H9 (cell line): ENCODE results near the gene RASA4. TPM values are rescaled to one million over a fixed set of nuclear protein-coding genes. Genes with fewer than 3 reads are reported as not detected.
"Not testable (repeated sequence)": the region's sequence is repeated elsewhere in the genome, so short reads cannot be mapped to it uniquely, and the experiment has no call there.

Source experiments
- DNase-seq: peaks from one replicate; pipeline ENCODE4 v3.0.0-alpha.2; 2017
- H2AFZ ChIP-seq: one replicate; pipeline ENCODE4 v1.6.1; 2013; ENCODE audit warnings: mild to moderate bottlenecking, low read length, control low read depth, moderate library complexity
- H2AK5ac ChIP-seq: 2 replicates; pipeline ENCODE4 v1.6.1; 2013; ENCODE audit warnings: low read length, control low read depth, mixed read lengths; ENCODE audit not compliant: insufficient read length
- H2BK120ac ChIP-seq: one replicate; pipeline ENCODE4 v1.6.1; 2013; ENCODE audit warnings: low read depth, mild to moderate bottlenecking, low read length, control low read depth, inconsistent platforms; ENCODE audit not compliant: poor library complexity, severe bottlenecking
- H2BK12ac ChIP-seq: 2 replicates; pipeline ENCODE4 v1.6.1; 2013; ENCODE audit warnings: low read length, control low read depth, mixed read lengths, low read depth; ENCODE audit not compliant: insufficient read length
- H2BK15ac ChIP-seq: 2 replicates; pipeline ENCODE4 v1.6.1; 2013; ENCODE audit warnings: low read depth, low read length, control low read depth
- H2BK20ac ChIP-seq: one replicate; pipeline ENCODE4 v1.6.1; 2013; ENCODE audit warnings: low read depth, mild to moderate bottlenecking, low read length, control low read depth, inconsistent platforms; ENCODE audit not compliant: poor library complexity, severe bottlenecking
- H2BK5ac ChIP-seq: 2 replicates; pipeline ENCODE4 v1.6.1; 2013; ENCODE audit warnings: low read length, control low read depth, mixed read lengths; ENCODE audit not compliant: insufficient read length
- H3K14ac ChIP-seq: 2 replicates; pipeline ENCODE4 v1.6.1; 2013; ENCODE audit warnings: low read length, control low read depth; ENCODE audit not compliant: insufficient read depth
- H3K18ac ChIP-seq: 2 replicates; pipeline ENCODE4 v1.6.1; 2013; ENCODE audit warnings: low read depth, mild to moderate bottlenecking, mixed read lengths, low read length, control low read depth; ENCODE audit not compliant: insufficient read length
- H3K23ac ChIP-seq: 2 replicates; pipeline ENCODE4 v1.6.1; 2013; ENCODE audit warnings: low read length, control low read depth, mixed read lengths, low read depth; ENCODE audit not compliant: insufficient read length
- H3K23me2 ChIP-seq: 2 replicates; pipeline ENCODE4 v1.6.1; 2013; ENCODE audit warnings: low read depth, mild to moderate bottlenecking, mixed read lengths, low read length, control low read depth; ENCODE audit not compliant: insufficient read length, poor library complexity, severe bottlenecking
- H3K27ac ChIP-seq: 2 replicates; pipeline ENCODE4 v1.5.1; 2013; ENCODE audit warnings: low read length, control low read depth, mixed read lengths, low read depth; ENCODE audit not compliant: insufficient read length
- H3K27me3 ChIP-seq: 2 replicates; pipeline ENCODE4 v1.6.1; 2013; ENCODE audit warnings: low read length, control low read depth, inconsistent platforms; ENCODE audit not compliant: insufficient read depth
- H3K4ac ChIP-seq: 2 replicates; pipeline ENCODE4 v1.6.1; 2013; ENCODE audit warnings: low read depth, mild to moderate bottlenecking, control low read depth, inconsistent platforms, low read length, moderate library complexity
- H3K4me1 ChIP-seq: 2 replicates; pipeline ENCODE4 v1.6.1; 2013; ENCODE audit warnings: low read length, control low read depth, inconsistent platforms; ENCODE audit not compliant: insufficient read depth
- H3K4me2 ChIP-seq: 2 replicates; pipeline ENCODE4 v1.6.1; 2013; ENCODE audit warnings: low read length, control low read depth, mixed read lengths; ENCODE audit not compliant: insufficient read length, insufficient read depth
- H3K56ac ChIP-seq: 2 replicates; pipeline ENCODE4 v1.6.1; 2013; ENCODE audit warnings: low read depth, mild to moderate bottlenecking, mixed read lengths, low read length, control low read depth; ENCODE audit not compliant: insufficient read length
- H3K79me1 ChIP-seq: 2 replicates; pipeline ENCODE4 v1.6.1; 2013; ENCODE audit warnings: low read depth, mild to moderate bottlenecking, moderate library complexity, low read length, control low read depth, inconsistent platforms; ENCODE audit not compliant: insufficient read depth, poor library complexity, severe bottlenecking
- H3K79me2 ChIP-seq: 2 replicates; pipeline ENCODE4 v1.6.1; 2013; ENCODE audit warnings: low read length, control low read depth, inconsistent platforms; ENCODE audit not compliant: insufficient read depth
- H3K9ac ChIP-seq: 2 replicates; pipeline ENCODE4 v1.6.1; 2013; ENCODE audit warnings: low read length, control low read depth, mixed read lengths; ENCODE audit not compliant: insufficient read length; ENCODE audit errors: extremely low read depth
- H3K9me3 ChIP-seq: one replicate; pipeline ENCODE4 v1.6.1; 2013; ENCODE audit warnings: low read depth, low read length, inconsistent platforms; ENCODE audit not compliant: control insufficient read depth
- H3T11ph ChIP-seq: one replicate; pipeline ENCODE4 v1.6.1; 2013; ENCODE audit warnings: mild to moderate bottlenecking, low read length, control low read depth, inconsistent platforms
- H4K20me1 ChIP-seq: one replicate; pipeline ENCODE4 v1.6.1; 2013; ENCODE audit not compliant: control insufficient read depth, insufficient read length, insufficient read depth
- H4K5ac ChIP-seq: 2 replicates; pipeline ENCODE4 v1.6.1; 2013; ENCODE audit warnings: low read depth, mild to moderate bottlenecking, mixed read lengths, low read length, control low read depth; ENCODE audit not compliant: insufficient read length
- H4K8ac ChIP-seq: replicated peaks from 2 replicates; pipeline ENCODE4 v1.6.1; 2013; ENCODE audit warnings: low read length, control low read depth, mixed read lengths, low read depth; ENCODE audit not compliant: insufficient read length
- H4K91ac ChIP-seq: 2 replicates; pipeline ENCODE4 v1.6.1; 2013; ENCODE audit warnings: low read depth, mild to moderate bottlenecking, moderate library complexity, mixed read lengths, low read length, control low read depth; ENCODE audit not compliant: insufficient read length
- H3K27ac Mint-ChIP-seq, 3 experiments: 2 replicates in 2 of 3; 3 replicates in 1 of 3; pipeline ENCODE4 v1.8.0; 2020 to 2021; ENCODE audit warnings: mixed read lengths in 3 of 3, mild to moderate bottlenecking in 1 of 3, moderate library complexity in 1 of 3
- H3K27me3 Mint-ChIP-seq: 2 replicates; pipeline ENCODE4 v1.8.0; 2021; ENCODE audit warnings: low read depth, mild to moderate bottlenecking, moderate library complexity, mixed read lengths
- H3K36me3 Mint-ChIP-seq, 3 experiments: 2 replicates in 2 of 3; 3 replicates in 1 of 3; pipeline ENCODE4 v1.8.0; 2020 to 2021; ENCODE audit warnings: low read depth in 3 of 3, mixed read lengths in 3 of 3; ENCODE audit not compliant: insufficient read depth in 1 of 3
- H3K4me1 Mint-ChIP-seq, 2 experiments: 2 replicates each; pipeline ENCODE4 v1.8.0; 2020; ENCODE audit warnings: mixed read lengths in 2 of 2
- H3K4me3 Mint-ChIP-seq, 2 experiments: 2 replicates in 1 of 2; 3 replicates in 1 of 2; pipeline ENCODE4 v1.8.0; 2020 to 2021; ENCODE audit warnings: mild to moderate bottlenecking in 2 of 2, mixed read lengths in 2 of 2, moderate library complexity in 1 of 2
- H3K9me3 Mint-ChIP-seq, 2 experiments: 2 replicates in 1 of 2; 3 replicates in 1 of 2; pipeline ENCODE4 v1.8.0; 2020; ENCODE audit warnings: mild to moderate bottlenecking in 2 of 2, mixed read lengths in 2 of 2, moderate library complexity in 1 of 2
- CTCF ChIP-seq: fragments of 200-600 bp; sonication (generic); conservative IDR thresholded peaks from 3 replicates; pipeline ENCODE4 v1.8.0; 2021; ENCODE audit warnings: antibody characterized with exemption, mild to moderate bottlenecking
- WGBS: extraction: QIAGEN DNeasy Blood & Tissue Kit; methylation state at CpG from one replicate; pipeline ENCODE4 v1.1.7; 2013; ENCODE audit warnings: missing lambda C conversion rate, low lambda C conversion rate, mixed read lengths; ENCODE audit not compliant: insufficient read length; ENCODE audit errors: extremely low coverage; 5-methylcytosine and 5-hydroxymethylcytosine counted together
- total RNA-seq: library from RNA; stranded (reverse); gene quantifications from 2 replicates; pipeline ENCODE4 v1.2.1, GENCODE V29; 2021

RASA4 gene
- total RNA-seq, 1 experiment from 2014 or later, result 10.0 TPM

GRCh38 chr7:102572261-102573239, 44.0 kb downstream of the RASA4 start, which contains the start of gene POLR2J3:
Gene POLR2J3 (minus strand): TSS chr7:102572583. CDS start chr7:102572521, 62 bp downstream.
- H3K27ac Mint-ChIP-seq, H3K23me2 ChIP-seq: not testable (repeated sequence)

GRCh38 chr7:102568620-102569019, 47.9 kb downstream of the RASA4 start:
- not testable (repeated sequence) for H3K36me3 Mint-ChIP-seq, H3K27ac ChIP-seq, H3K27me3 ChIP-seq, H2BK20ac ChIP-seq, H2AK5ac ChIP-seq, H3T11ph ChIP-seq, H3K79me1 ChIP-seq, H3K23me2 ChIP-seq, H3K18ac ChIP-seq, H3K9ac ChIP-seq, H2BK12ac ChIP-seq, H2BK120ac ChIP-seq, H3K27ac Mint-ChIP-seq, H4K91ac ChIP-seq, H2BK15ac ChIP-seq, H3K27me3 Mint-ChIP-seq, H3K4me1 Mint-ChIP-seq, H3K79me2 ChIP-seq, DNase-seq, H3K4me3 Mint-ChIP-seq, H3K56ac ChIP-seq, H2AFZ ChIP-seq, H3K4me2 ChIP-seq, H3K14ac ChIP-seq, H3K4me1 ChIP-seq, H4K20me1 ChIP-seq, H4K5ac ChIP-seq, H3K4ac ChIP-seq, H2BK5ac ChIP-seq, H4K8ac ChIP-seq, H3K9me3 Mint-ChIP-seq, H3K23ac ChIP-seq, H3K9me3 ChIP-seq
- WGBS, result no CpG with 5 or more reads among the region's 11 CpGs

More at GRCh38 chr7:102572261-102573239, 44.0 kb downstream of the RASA4 start, which contains the start of gene POLR2J3:
- not testable (repeated sequence) for H3K4me2 ChIP-seq, H2BK20ac ChIP-seq, H3K56ac ChIP-seq, H3K36me3 Mint-ChIP-seq, H4K91ac ChIP-seq, H3K79me2 ChIP-seq, H3K27me3 ChIP-seq, H4K20me1 ChIP-seq, H3K23ac ChIP-seq, H3K9me3 Mint-ChIP-seq, H2BK5ac ChIP-seq, H2AFZ ChIP-seq, H3T11ph ChIP-seq, H3K4me1 ChIP-seq, H2BK15ac ChIP-seq, H3K4ac ChIP-seq, H2AK5ac ChIP-seq, H4K8ac ChIP-seq, H3K14ac ChIP-seq, H3K9me3 ChIP-seq, H3K18ac ChIP-seq, H2BK12ac ChIP-seq, H3K27ac ChIP-seq, H3K9ac ChIP-seq, H3K79me1 ChIP-seq, H3K27me3 Mint-ChIP-seq, H2BK120ac ChIP-seq, H4K5ac ChIP-seq, H3K4me1 Mint-ChIP-seq
- peak; percentile 55 for TF ChIP-seq CTCF
- DNase-seq, result peak; percentile 85
- no CpG with 5 or more reads among the region's 64 CpGs for WGBS
- H3K4me3 Mint-ChIP-seq, result peak within 1 kb of the TSS; percentile 53 to 70; a peak in 4 of 5 replicates
